Mesendoderm (in vitro differentiated cells): ENCODE results near the gene SPIC.
"Not testable (repeated sequence)": the region's sequence is repeated elsewhere in the genome, so short reads cannot be mapped to it uniquely, and the experiment has no call there.

ENCODE experiments used
- DNase-seq: peaks from one replicate; pipeline ENCODE4 v3.0.0; 2013
- H2AK5ac ChIP-seq: 2 replicates; pipeline ENCODE4 v1.6.1; 2013; ENCODE audit warnings: low read length, inconsistent platforms
- H2BK120ac ChIP-seq: 2 replicates; pipeline ENCODE4 v1.6.1; 2013; ENCODE audit warnings: low read depth, mild to moderate bottlenecking, low read length, moderate library complexity, mixed read lengths
- H2BK15ac ChIP-seq: replicated peaks from 2 replicates; pipeline ENCODE4 v1.6.1; 2013; ENCODE audit warnings: low read depth, mild to moderate bottlenecking, moderate library complexity
- H2BK5ac ChIP-seq: 2 replicates; pipeline ENCODE4 v1.6.1; 2013; ENCODE audit warnings: low read length, inconsistent platforms
- H3K18ac ChIP-seq: 2 replicates; pipeline ENCODE4 v1.6.1; 2013; ENCODE audit warnings: mild to moderate bottlenecking, low read length, mixed read lengths
- H3K23ac ChIP-seq: one replicate; pipeline ENCODE4 v1.6.1; 2013; ENCODE audit warnings: low read length
- H3K27ac ChIP-seq: 2 replicates; pipeline ENCODE4 v1.5.1; 2013; ENCODE audit warnings: low read depth, mild to moderate bottlenecking, inconsistent platforms, low read length, moderate library complexity
- H3K27me3 ChIP-seq: 2 replicates; pipeline ENCODE4 v1.6.1; 2013; ENCODE audit warnings: low read length, control low read depth, mild to moderate bottlenecking, inconsistent platforms; ENCODE audit not compliant: insufficient read depth, poor library complexity
- H3K36me3 ChIP-seq: 2 replicates; pipeline ENCODE4 v1.6.1; 2013; ENCODE audit warnings: low read length, inconsistent platforms; ENCODE audit not compliant: control insufficient read depth, insufficient read depth
- H3K4ac ChIP-seq: one replicate; pipeline ENCODE4 v1.6.1; 2013; ENCODE audit warnings: low read depth, mild to moderate bottlenecking, low read length, moderate library complexity
- H3K4me1 ChIP-seq: 2 replicates; pipeline ENCODE4 v1.6.1; 2013; ENCODE audit warnings: low read depth, low read length, inconsistent platforms; ENCODE audit not compliant: control insufficient read depth
- H3K4me2 ChIP-seq: 2 replicates; pipeline ENCODE4 v1.6.1; 2013; ENCODE audit warnings: low read length
- H3K4me3 ChIP-seq: 2 replicates; pipeline ENCODE4 v1.5.1; 2013; ENCODE audit warnings: mild to moderate bottlenecking, low read length
- H3K56ac ChIP-seq: one replicate; pipeline ENCODE4 v1.6.1; 2013; ENCODE audit warnings: low read length
- H3K79me1 ChIP-seq: 2 replicates; pipeline ENCODE4 v1.6.1; 2013; ENCODE audit warnings: low read length, inconsistent platforms
- H3K79me2 ChIP-seq: 2 replicates; pipeline ENCODE4 v1.6.1; 2013; ENCODE audit warnings: mild to moderate bottlenecking, low read length; ENCODE audit not compliant: control insufficient read depth, insufficient read depth
- H3K9ac ChIP-seq: 2 replicates; pipeline ENCODE4 v1.6.1; 2013; ENCODE audit warnings: low read length, inconsistent platforms
- H4K5ac ChIP-seq: one replicate; pipeline ENCODE4 v1.6.1; 2013; ENCODE audit warnings: low read length
- H4K8ac ChIP-seq: one replicate; pipeline ENCODE4 v1.6.1; 2013; ENCODE audit warnings: low read depth, mild to moderate bottlenecking, control low read depth, low read length, moderate library complexity
- WGBS: extraction: QIAGEN DNeasy Blood & Tissue Kit; methylation state at CpG from one replicate; pipeline ENCODE4 v1.1.7; 2013; ENCODE audit warnings: low lambda C conversion rate, missing lambda C conversion rate; ENCODE audit not compliant: insufficient coverage; ENCODE audit errors: extremely low coverage; 5-methylcytosine and 5-hydroxymethylcytosine counted together

SPIC gene

DNA sequence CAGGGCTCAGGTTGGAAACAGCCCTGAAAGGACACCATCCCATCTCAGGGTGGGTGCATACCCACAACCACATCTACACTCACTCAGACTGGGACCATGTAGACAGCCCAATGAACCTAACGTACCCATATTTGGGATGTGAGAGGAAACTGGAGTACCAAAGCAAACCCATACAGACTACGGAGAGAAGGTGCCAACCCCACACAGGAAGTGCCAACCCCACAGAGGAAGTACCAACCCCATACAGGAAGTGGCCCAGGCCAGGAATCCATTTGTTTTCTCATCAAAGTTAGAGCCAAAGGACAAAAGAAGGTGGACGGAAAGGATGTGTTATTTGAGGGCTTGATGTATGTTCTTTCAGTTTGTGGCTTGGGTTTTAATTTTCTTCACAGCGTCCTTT, 19.5 kb upstream of the SPIC start:
- H3K18ac ChIP-seq = no peak overlapping the region
- H3K56ac ChIP-seq = no peak overlapping the region
- WGBS = no CpG with 5 or more reads among the region's 4 CpGs
- no peaks in the 10 kb centered on the region for H3K27me3 ChIP-seq
- H3K4me1 ChIP-seq = no peaks in the 10 kb centered on the region
- H4K5ac ChIP-seq = no peak overlapping the region
- H2BK15ac ChIP-seq = no peak overlapping the region
- no peak overlapping the region for H2BK5ac ChIP-seq
- no peak overlapping the region for H2AK5ac ChIP-seq
- no peak overlapping the region for H3K4ac ChIP-seq
- H3K4me2 ChIP-seq = no peak overlapping the region
- H3K79me2 ChIP-seq = no peaks in the 10 kb centered on the region
- no peak overlapping the region for H3K27ac ChIP-seq
- no peak overlapping the region for H2BK120ac ChIP-seq
- H3K79me1 ChIP-seq = no peaks in the 10 kb centered on the region
- no peak overlapping the region for H4K8ac ChIP-seq
- no peak overlapping the region for H3K23ac ChIP-seq
- H3K9ac ChIP-seq = no peak overlapping the region
- no peak overlapping the region for H3K4me3 ChIP-seq
- no peak for DNase-seq
- no peaks in the 10 kb centered on the region for H3K36me3 ChIP-seq

GRCh38 chr12:101459642-101460346, 15.3 kb upstream of the SPIC start:
- no peak overlapping the region for H4K8ac ChIP-seq
- H2BK5ac ChIP-seq = no peak overlapping the region
- H3K27me3 ChIP-seq = no peaks in the 10 kb centered on the region
- H3K4me1 ChIP-seq = no peaks in the 10 kb centered on the region
- no peak overlapping the region for H4K5ac ChIP-seq
- no peak overlapping the region for H2BK120ac ChIP-seq
- H3K79me1 ChIP-seq = no peaks in the 10 kb centered on the region
- no peak overlapping the region for H3K4me2 ChIP-seq
- H3K4me3 ChIP-seq = no peak overlapping the region
- no peak overlapping the region for H3K18ac ChIP-seq
- H3K4ac ChIP-seq = no peak overlapping the region
- H3K9ac ChIP-seq = no peak overlapping the region
- no peak overlapping the region for H2AK5ac ChIP-seq
- H3K23ac ChIP-seq = no peak overlapping the region
- H3K79me2 ChIP-seq = no peaks in the 10 kb centered on the region
- no peak overlapping the region for H3K27ac ChIP-seq
- WGBS = no CpG with 5 or more reads among the region's 4 CpGs
- no peak overlapping the region for H3K56ac ChIP-seq
- no peak overlapping the region for H2BK15ac ChIP-seq
- no peaks in the 10 kb centered on the region for H3K36me3 ChIP-seq
- peak; percentile 72 for DNase-seq

GRCh38 chr12:101468948-101469347, 6.2 kb upstream of the SPIC start:
- no peak overlapping the region for H3K4me3 ChIP-seq
- no peak overlapping the region for H2BK120ac ChIP-seq
- H3K9ac ChIP-seq = no peak overlapping the region
- no peak overlapping the region for H2AK5ac ChIP-seq
- no peaks in the 10 kb centered on the region for H3K79me2 ChIP-seq
- H3K4me2 ChIP-seq = no peak overlapping the region
- H2BK15ac ChIP-seq = no peak overlapping the region
- no peak overlapping the region for H3K56ac ChIP-seq
- WGBS = no CpG with 5 or more reads among the region's 2 CpGs
- no peak overlapping the region for H3K23ac ChIP-seq
- H3K27ac ChIP-seq = no peak overlapping the region
- no peak overlapping the region for H3K18ac ChIP-seq
- H3K36me3 ChIP-seq = no peaks in the 10 kb centered on the region
- H2BK5ac ChIP-seq = no peak overlapping the region
- H4K8ac ChIP-seq = no peak overlapping the region
- no peak overlapping the region for H4K5ac ChIP-seq
- H3K4ac ChIP-seq = no peak overlapping the region
- H3K4me1 ChIP-seq = no peaks in the 10 kb centered on the region
- peak; percentile 3 for DNase-seq
- no peaks in the 10 kb centered on the region for H3K27me3 ChIP-seq
- H3K79me1 ChIP-seq = no peaks in the 10 kb centered on the region

DNA sequence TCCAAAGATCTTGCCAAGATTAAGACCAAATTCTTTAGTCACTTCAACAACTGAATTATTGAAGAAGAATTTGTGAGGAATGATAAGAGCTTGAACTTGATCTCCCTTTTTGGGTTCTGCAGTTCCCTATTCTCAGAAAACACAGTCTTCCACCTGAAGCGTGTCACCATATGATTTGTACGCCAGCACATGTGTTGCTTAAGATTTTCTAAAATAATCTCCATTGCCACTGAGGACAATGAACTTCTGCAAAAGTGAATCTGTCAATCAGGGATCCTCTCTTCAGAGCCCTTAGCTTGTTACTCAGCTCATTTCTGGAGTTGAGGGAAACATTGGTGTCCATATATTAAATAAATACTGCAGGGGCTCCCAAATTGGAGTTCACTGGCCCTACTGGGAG, 4.2 kb upstream of the SPIC start:
- no peak overlapping the region for H4K5ac ChIP-seq
- H3K18ac ChIP-seq = no peak overlapping the region
- H3K36me3 ChIP-seq = no peaks in the 10 kb centered on the region
- no peak overlapping the region for H3K23ac ChIP-seq
- no peak overlapping the region for H3K56ac ChIP-seq
- no peak for DNase-seq
- no peak overlapping the region for H3K4me3 ChIP-seq
- no peaks in the 10 kb centered on the region for H3K79me2 ChIP-seq
- H2BK15ac ChIP-seq = no peak overlapping the region
- no peak overlapping the region for H2BK5ac ChIP-seq
- no peak overlapping the region for H3K27ac ChIP-seq
- no peaks in the 10 kb centered on the region for H3K4me1 ChIP-seq
- H2BK120ac ChIP-seq = no peak overlapping the region
- no peak overlapping the region for H3K4ac ChIP-seq
- H3K4me2 ChIP-seq = no peak overlapping the region
- no CpG with 5 or more reads among the region's 2 CpGs for WGBS
- H4K8ac ChIP-seq = no peak overlapping the region
- H3K9ac ChIP-seq = no peak overlapping the region
- H3K27me3 ChIP-seq = no peaks in the 10 kb centered on the region
- H3K79me1 ChIP-seq = no peaks in the 10 kb centered on the region
- no peak overlapping the region for H2AK5ac ChIP-seq

GRCh38 chr12:101471878-101472277, 3.3 kb upstream of the SPIC start:
- H3K4ac ChIP-seq, H3K9ac ChIP-seq, H2BK120ac ChIP-seq, H3K23ac ChIP-seq, H3K79me1 ChIP-seq, DNase-seq, H2BK15ac ChIP-seq, H3K36me3 ChIP-seq, H3K4me1 ChIP-seq, H2BK5ac ChIP-seq, H4K5ac ChIP-seq, H3K56ac ChIP-seq, H3K4me3 ChIP-seq, H3K4me2 ChIP-seq, H4K8ac ChIP-seq, H3K79me2 ChIP-seq, H2AK5ac ChIP-seq, H3K18ac ChIP-seq, H3K27me3 ChIP-seq, H3K27ac ChIP-seq: not testable (repeated sequence)
- no CpG with 5 or more reads among the region's 5 CpGs for WGBS

DNA sequence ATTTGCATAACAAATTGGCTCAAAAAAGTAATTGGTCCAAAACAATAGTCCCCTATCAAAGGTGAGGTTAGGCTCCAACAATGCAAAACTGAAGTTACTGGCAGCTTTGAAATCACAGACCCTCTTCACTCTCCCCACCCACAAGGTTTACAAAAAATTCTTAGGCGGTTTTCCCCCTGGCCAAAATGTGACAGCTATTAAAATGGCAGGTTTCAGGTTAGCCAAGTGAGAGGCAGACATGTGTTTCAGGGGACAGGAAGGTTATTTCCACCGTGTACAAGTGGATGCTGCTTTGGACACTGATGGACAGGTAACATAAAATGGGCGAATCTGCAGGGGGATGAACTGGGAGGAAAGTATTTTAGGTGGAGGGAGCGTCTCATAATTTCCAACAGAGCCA, 888 bp upstream of the SPIC start:
- H3K79me2 ChIP-seq = no peaks in the 10 kb centered on the region
- no peak overlapping the region for H2BK15ac ChIP-seq
- no peak overlapping the region for H3K9ac ChIP-seq
- no peaks in the 10 kb centered on the region for H3K79me1 ChIP-seq
- no CpG with 5 or more reads among the region's 4 CpGs for WGBS
- H3K18ac ChIP-seq = no peak overlapping the region
- H2AK5ac ChIP-seq = no peak overlapping the region
- H3K4me1 ChIP-seq = no peaks in the 10 kb centered on the region
- no peaks in the 10 kb centered on the region for H3K27me3 ChIP-seq
- DNase-seq = no peak
- H3K36me3 ChIP-seq = no peaks in the 10 kb centered on the region
- no peak overlapping the region for H3K27ac ChIP-seq
- H3K23ac ChIP-seq = no peak overlapping the region
- no peak overlapping the region for H2BK120ac ChIP-seq
- no peak overlapping the region for H4K5ac ChIP-seq
- no peak overlapping the region for H3K56ac ChIP-seq
- H2BK5ac ChIP-seq = no peak overlapping the region
- no peak overlapping the region for H3K4me2 ChIP-seq
- no peak overlapping the region for H4K8ac ChIP-seq
- H3K4ac ChIP-seq = no peak overlapping the region
- H3K4me3 ChIP-seq = no peak overlapping the region
